Measurements from ENCODE around the gene SLC6A19. TPM values are rescaled to one million over a fixed set of nuclear protein-coding genes. Genes with fewer than 3 reads are reported as not detected.

The SLC6A19 gene
- total and polyA plus RNA-seq, 2 of the 4 experiments (the other 2 are of a cell fraction) = not detected

DNA sequence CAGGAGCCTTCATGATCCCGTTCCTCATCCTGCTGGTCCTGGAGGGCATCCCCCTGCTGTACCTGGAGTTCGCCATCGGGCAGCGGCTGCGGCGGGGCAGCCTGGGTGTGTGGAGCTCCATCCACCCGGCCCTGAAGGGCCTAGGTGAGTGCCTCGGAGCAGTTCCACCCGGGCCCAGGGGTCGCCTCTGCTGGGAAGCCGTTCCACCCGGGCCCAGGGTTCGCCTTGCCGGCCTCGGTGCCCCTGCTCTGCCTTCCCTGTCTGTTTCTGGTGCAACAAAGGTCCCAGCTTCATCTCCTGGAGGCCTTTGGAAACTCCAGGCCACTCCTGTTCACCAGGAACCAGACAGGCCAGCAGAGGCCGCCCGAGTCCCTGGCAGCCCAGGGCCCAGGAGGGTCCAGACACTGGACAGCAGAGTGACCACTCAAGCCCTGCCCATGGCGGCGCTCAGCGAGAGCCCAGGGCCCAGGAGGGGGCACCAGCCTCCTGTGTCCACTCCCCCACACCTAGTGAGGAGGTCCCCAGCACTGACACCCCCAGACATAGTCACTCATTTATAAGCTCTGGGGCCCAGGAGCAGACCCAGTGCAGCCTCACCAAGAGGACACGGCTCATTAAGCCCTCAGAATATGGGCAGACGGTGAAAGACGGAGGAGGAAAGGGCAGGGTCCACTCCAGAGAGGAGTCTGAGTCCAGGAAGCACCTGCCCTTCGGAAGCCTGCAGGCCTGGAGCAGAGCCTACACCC lies 7.5 kb downstream of the SLC6A19 start:
- TF ChIP-seq, protein P1, sequence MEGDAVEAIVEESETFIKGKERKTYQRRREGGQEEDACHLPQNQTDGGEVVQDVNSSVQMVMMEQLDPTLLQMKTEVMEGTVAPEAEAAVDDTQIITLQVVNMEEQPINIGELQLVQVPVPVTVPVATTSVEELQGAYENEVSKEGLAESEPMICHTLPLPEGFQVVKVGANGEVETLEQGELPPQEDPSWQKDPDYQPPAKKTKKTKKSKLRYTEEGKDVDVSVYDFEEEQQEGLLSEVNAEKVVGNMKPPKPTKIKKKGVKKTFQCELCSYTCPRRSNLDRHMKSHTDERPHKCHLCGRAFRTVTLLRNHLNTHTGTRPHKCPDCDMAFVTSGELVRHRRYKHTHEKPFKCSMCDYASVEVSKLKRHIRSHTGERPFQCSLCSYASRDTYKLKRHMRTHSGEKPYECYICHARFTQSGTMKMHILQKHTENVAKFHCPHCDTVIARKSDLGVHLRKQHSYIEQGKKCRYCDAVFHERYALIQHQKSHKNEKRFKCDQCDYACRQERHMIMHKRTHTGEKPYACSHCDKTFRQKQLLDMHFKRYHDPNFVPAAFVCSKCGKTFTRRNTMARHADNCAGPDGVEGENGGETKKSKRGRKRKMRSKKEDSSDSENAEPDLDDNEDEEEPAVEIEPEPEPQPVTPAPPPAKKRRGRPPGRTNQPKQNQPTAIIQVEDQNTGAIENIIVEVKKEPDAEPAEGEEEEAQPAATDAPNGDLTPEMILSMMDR (conservative IDR thresholded peaks at IDR 0.05; ENCODE audit: low read depth, low read length) = peak; percentile 38
- TF ChIP-seq RCOR1 (IDR thresholded peaks at IDR 0.05; ENCODE audit: insufficient replicate concordance, low read length) (no peak), RFX5 (IDR thresholded peaks at IDR 0.05; ENCODE audit: low read depth, low read length) (no peak), BHLHE40 (IDR thresholded peaks at IDR 0.05; ENCODE audit: low read depth, low read length) (no peak), MAFK (IDR thresholded peaks at IDR 0.05; ENCODE audit: low read depth, low read length) (no peak), RAD21 (IDR thresholded peaks at IDR 0.05; ENCODE audit: low read length) (peak; percentile 46), POLR2A (IDR thresholded peaks at IDR 0.05; ENCODE audit: low read depth, low read length) (no peak), SMC3 (IDR thresholded peaks at IDR 0.05; ENCODE audit: low read depth, low read length) (peak; percentile 35; the same call in 1 of the 2 replicates)
- TF ChIP-seq, protein P2, sequence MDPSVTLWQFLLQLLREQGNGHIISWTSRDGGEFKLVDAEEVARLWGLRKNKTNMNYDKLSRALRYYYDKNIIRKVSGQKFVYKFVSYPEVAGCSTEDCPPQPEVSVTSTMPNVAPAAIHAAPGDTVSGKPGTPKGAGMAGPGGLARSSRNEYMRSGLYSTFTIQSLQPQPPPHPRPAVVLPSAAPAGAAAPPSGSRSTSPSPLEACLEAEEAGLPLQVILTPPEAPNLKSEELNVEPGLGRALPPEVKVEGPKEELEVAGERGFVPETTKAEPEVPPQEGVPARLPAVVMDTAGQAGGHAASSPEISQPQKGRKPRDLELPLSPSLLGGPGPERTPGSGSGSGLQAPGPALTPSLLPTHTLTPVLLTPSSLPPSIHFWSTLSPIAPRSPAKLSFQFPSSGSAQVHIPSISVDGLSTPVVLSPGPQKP (IDR thresholded peaks at IDR 0.05; ENCODE audit: borderline replicate concordance, low read depth, low read length) = no peak
- no peak overlapping the region for H3K18ac ChIP-seq (ENCODE audit: low read depth, low read length)
- dilution Hi-C loops (cut with HindIII; ENCODE audit: low sequenced_read_pairs, unreplicated experiment) (no loop called here), intact Hi-C loops (cut with micrococcal nuclease) (loop anchor here (2.0 kb wide), 1 partner anchor 432 kb away; no protein-coding TSS in a partner anchor), in situ Hi-C loops (cut with MboI; ENCODE audit: low sequenced_read_pairs) (no loop called here)
- no peak overlapping the region for H3K23ac ChIP-seq (ENCODE audit: low read depth, low read length)
- H3K4me3 ChIP-seq (ENCODE audit: insufficient read depth, low read depth, low read length) = no peak overlapping the region
- H2AK9ac ChIP-seq (replicated peaks; ENCODE audit: low read depth, low read length, poor library complexity) = peak overlapping the region; percentile 72
- no peak overlapping the region for H2AFZ ChIP-seq (replicated peaks; ENCODE audit: low read length, poor library complexity)
- DNase-seq = no peak
- H4K91ac ChIP-seq (ENCODE audit: insufficient read depth, low read depth, low read length) = no peak overlapping the region
- peaks cover 6% of the 10 kb centered on the region; the same call in 1 of the 2 replicates for H3K9me1 ChIP-seq (ENCODE audit: insufficient read depth, low read length)
- WGBS, 2 experiments (ENCODE audit: extremely low coverage in 2 of 2, insufficient read length in 1 of 2) = 80% methylated on average over 8 of the region's 24 CpGs; no CpG with 5 or more reads in 1 of the 2 experiments
- no peaks in the 10 kb centered on the region; the same call in 1 of the 2 replicates for H4K20me1 ChIP-seq (ENCODE audit: insufficient read depth, low read length)
- no peak overlapping the region for H2BK15ac ChIP-seq (ENCODE audit: low read depth, low read length)
- H3K4me2 ChIP-seq (ENCODE audit: low read depth, low read length) = no peak overlapping the region
- ChIA-PET CTCF (interaction anchor here (0.5 kb wide), 1 partner anchor 282 kb away, joined by 3 read pairs; no protein-coding TSS in a partner anchor), POLR2A (ENCODE audit: unreplicated experiment) (no interaction called here)
- no peak overlapping the region for H3K56ac ChIP-seq (ENCODE audit: extremely low read depth, insufficient read depth, low read length)
- no peak overlapping the region for H3K27ac ChIP-seq (ENCODE audit: insufficient read depth, low read length)
- peak; percentile 72 for ATAC-seq (ENCODE audit: low read depth)
- H2AK5ac ChIP-seq (ENCODE audit: low read depth, low read length) = no peak overlapping the region
- H3K27me3 ChIP-seq (ENCODE audit: control insufficient read depth, insufficient read depth, low read length) = peaks cover 28% of the 10 kb centered on the region; the same call in 1 of the 2 replicates
- no peaks in the 10 kb centered on the region for H3K36me3 ChIP-seq (ENCODE audit: control insufficient read depth, insufficient read depth, low read length)
- BruUV-seq (replicated peaks) = no TSS peak
- no peak overlapping the region for H2BK120ac ChIP-seq (ENCODE audit: low read depth, low read length)
- no peak overlapping the region for H2BK20ac ChIP-seq (ENCODE audit: low read depth, low read length)
- peaks cover 3% of the 10 kb centered on the region; the same call in 1 of the 2 replicates for H3K4me1 ChIP-seq (ENCODE audit: control insufficient read depth, insufficient read depth, low read length)
- no peak overlapping the region for H2BK5ac ChIP-seq (ENCODE audit: low read depth, low read length, poor library complexity, severe bottlenecking)
- no peak overlapping the region for H3K9ac ChIP-seq (ENCODE audit: low read depth, low read length)
- H3K14ac ChIP-seq (replicated peaks; ENCODE audit: low read depth, low read length) = no peak overlapping the region
- H3K79me1 ChIP-seq (ENCODE audit: low read depth in 1 of 2, low read length in 2 of 2) = no peaks in the 10 kb centered on the region
- no peak overlapping the region for H3K4ac ChIP-seq (ENCODE audit: low read depth, low read length)
- no peak overlapping the region for H4K5ac ChIP-seq (ENCODE audit: low read depth, low read length)
- H3K9me3 ChIP-seq (ENCODE audit: control insufficient read depth, insufficient read depth, low read length) = 0 out of 2 replicates have a peak, but pooled peaks cover 1% of the 10 kb centered on the region
- H4K8ac ChIP-seq (ENCODE audit: low read depth in 2 of 2, low read length in 2 of 2) = no peak overlapping the region

All from IMR-90 (cell line).